ENCODE results near the gene CDH13.

Gene CDH13

DNA sequence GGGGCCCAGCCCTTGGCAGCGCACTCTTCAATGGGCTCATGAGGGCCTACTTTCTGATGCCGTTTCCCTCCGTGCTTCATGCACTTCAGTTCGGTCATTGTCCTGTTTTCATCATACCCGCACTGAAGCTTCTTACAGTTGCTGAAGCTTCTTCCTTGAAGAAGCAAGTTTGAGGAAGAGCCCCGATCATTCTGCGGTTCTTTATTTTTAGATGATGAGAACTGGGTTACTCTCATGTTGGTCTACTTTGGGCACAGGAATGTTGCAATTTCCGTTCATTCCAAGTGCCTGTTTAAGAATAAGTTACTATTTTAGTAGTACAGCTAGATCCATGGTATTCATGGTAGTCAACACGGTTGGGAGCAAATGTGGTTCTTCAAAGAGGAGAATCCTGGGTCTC is 593.3 kb downstream of the CDH13 start:
- TF ChIP-seq, protein P1, sequence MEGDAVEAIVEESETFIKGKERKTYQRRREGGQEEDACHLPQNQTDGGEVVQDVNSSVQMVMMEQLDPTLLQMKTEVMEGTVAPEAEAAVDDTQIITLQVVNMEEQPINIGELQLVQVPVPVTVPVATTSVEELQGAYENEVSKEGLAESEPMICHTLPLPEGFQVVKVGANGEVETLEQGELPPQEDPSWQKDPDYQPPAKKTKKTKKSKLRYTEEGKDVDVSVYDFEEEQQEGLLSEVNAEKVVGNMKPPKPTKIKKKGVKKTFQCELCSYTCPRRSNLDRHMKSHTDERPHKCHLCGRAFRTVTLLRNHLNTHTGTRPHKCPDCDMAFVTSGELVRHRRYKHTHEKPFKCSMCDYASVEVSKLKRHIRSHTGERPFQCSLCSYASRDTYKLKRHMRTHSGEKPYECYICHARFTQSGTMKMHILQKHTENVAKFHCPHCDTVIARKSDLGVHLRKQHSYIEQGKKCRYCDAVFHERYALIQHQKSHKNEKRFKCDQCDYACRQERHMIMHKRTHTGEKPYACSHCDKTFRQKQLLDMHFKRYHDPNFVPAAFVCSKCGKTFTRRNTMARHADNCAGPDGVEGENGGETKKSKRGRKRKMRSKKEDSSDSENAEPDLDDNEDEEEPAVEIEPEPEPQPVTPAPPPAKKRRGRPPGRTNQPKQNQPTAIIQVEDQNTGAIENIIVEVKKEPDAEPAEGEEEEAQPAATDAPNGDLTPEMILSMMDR (IDR thresholded peaks at IDR 0.05): no peak
- Histone ChIP-seq H3K36me3 (no peaks in the 10 kb centered on the region), H3K9me3 (no peaks in the 10 kb centered on the region), H3K4me1 (peaks cover 0 to 9% (median 0%) of the 10 kb centered on the region in 4 donors), H3K27ac (no peak overlapping the region), H3K4me3 (no peak overlapping the region), H3K27me3 (no peaks in the 10 kb centered on the region)
- no peak for DNase-seq
- intact Hi-C loops (cut with DNase I; ENCODE audit: low total_unique reads): no loop called here

DNA sequence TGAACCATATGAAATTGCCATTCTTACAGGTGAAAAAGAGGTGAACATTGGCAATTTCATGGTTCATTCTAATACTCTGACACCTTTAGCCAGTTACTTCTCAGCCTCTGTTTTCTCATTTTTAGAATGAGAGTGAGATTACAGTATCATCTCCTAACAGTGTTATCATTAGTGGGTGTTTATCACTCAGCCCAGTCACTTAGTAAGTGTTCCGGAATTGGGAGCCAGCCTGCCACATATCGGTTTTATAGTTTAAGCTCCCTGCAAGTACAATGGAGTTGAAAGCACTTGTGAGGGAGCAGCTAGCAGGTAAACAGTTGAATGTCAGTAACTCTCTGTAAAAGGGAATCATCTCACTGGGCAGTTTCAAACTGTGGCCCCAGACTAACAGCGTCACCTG is 597.9 kb downstream of the CDH13 start:
- no peaks in the 10 kb centered on the region for H3K9me3 ChIP-seq
- peaks cover 0 to 9% (median 0%) of the 10 kb centered on the region in 4 donors for H3K4me1 ChIP-seq
- intact Hi-C loops (cut with DNase I; ENCODE audit: low total_unique reads): no loop called here

DNA sequence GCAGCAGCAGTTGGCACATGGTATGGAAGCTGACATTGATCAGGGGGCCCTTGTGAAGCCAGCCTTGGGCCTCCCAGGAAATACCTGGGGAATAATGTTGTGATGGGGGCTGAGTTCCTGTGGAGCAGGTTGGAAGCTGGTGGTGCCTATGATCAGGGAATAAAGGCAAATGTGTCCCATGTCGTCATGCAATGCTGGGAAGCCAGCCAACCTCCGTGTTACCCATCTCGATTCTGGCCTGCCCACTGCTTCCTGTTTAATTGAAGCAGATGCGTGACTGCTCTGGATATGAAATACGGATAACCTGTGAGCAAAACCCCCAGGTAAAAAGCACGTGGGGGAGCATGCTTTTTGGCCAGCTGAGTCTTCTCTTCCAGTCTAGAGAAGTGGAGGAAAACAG is 600.6 kb downstream of the CDH13 start:
- TF ChIP-seq, protein P1 (IDR thresholded peaks at IDR 0.05): no peak
- no peak for DNase-seq
- Histone ChIP-seq H3K9me3 (no peaks in the 10 kb centered on the region), H3K4me3 (no peak overlapping the region), H3K36me3 (no peaks in the 10 kb centered on the region), H3K4me1 (no peaks in the 10 kb centered on the region), H3K27ac (no peak overlapping the region), H3K27me3 (no peaks in the 10 kb centered on the region)
- intact Hi-C loops (cut with DNase I; ENCODE audit: low total_unique reads): no loop called here

More for the DNA sequence above, 597.9 kb downstream of the CDH13 start:
- TF ChIP-seq, protein P1 (IDR thresholded peaks at IDR 0.05): no peak
- no peak for DNase-seq
- H3K27ac ChIP-seq: no peak overlapping the region
- H3K36me3 ChIP-seq: no peaks in the 10 kb centered on the region
- H3K27me3 ChIP-seq: no peaks in the 10 kb centered on the region
- no peak overlapping the region for H3K4me3 ChIP-seq

DNA sequence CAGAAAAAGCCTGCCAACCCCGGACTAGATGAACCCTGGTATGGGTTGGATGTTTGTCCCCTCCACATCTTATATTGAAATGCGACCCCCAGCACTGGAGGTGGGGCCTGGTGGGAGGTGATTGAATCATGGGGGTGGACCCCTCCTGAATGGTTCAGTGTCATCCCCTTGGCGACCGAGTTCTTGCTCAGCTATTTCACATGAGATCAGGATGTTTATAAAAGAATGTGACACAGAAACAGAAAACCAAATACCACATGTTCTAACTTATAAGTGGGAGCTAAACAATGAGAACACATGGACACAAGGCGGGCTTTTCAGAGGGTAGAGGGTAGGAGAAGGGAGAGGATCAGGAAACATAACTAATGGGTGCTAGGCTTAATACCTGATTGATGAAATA is 605.0 kb downstream of the CDH13 start:
- intact Hi-C loops (cut with DNase I; ENCODE audit: low total_unique reads): no loop called here

DNA sequence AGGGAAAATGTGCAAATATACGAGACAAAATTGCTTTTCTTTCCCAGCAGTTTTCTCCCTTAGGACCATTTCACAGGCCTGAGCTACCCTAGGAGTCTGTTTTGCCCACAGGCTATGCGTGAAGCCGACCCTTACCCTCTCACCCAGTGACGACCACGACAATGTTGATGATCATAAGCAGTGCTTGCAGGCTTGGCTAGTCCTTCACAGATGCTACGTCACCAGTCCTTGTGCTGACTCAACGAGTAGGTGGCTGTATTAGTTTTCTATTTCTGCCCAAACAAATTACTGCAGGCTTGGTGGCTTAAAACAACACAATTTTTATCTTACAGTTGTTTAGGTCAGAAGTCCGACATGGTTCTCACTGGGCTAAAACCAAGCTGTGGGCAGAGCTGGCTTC is 606.4 kb downstream of the CDH13 start:
- Histone ChIP-seq H3K4me1 (no peaks in the 10 kb centered on the region), H3K4me3 (no peak overlapping the region), H3K27me3 (no peaks in the 10 kb centered on the region), H3K9me3 (no peaks in the 10 kb centered on the region), H3K27ac (no peak overlapping the region), H3K36me3 (no peaks in the 10 kb centered on the region)
- intact Hi-C loops (cut with DNase I; ENCODE audit: low total_unique reads): no loop called here
- TF ChIP-seq, protein P1 (IDR thresholded peaks at IDR 0.05): no peak
- DNase-seq: no peak

More for the DNA sequence above, 605.0 kb downstream of the CDH13 start:
- H3K27me3 ChIP-seq: no peaks in the 10 kb centered on the region
- H3K4me3 ChIP-seq: no peak overlapping the region
- no peaks in the 10 kb centered on the region for H3K36me3 ChIP-seq
- no peak for DNase-seq
- H3K4me1 ChIP-seq: no peaks in the 10 kb centered on the region
- TF ChIP-seq, protein P1 (IDR thresholded peaks at IDR 0.05): no peak
- no peaks in the 10 kb centered on the region for H3K9me3 ChIP-seq
- no peak overlapping the region for H3K27ac ChIP-seq

Measured in tibial artery (tissue), 4 donors.